HG03558 (cell line): ENCODE results near the gene TSPO.
"Not testable (repeated sequence)": the region's sequence is repeated elsewhere in the genome, so short reads cannot be mapped to it uniquely, and the experiment has no call there.

Experiments used
- ATAC-seq: cut with Tn5 transposase; IDR thresholded peaks from one replicate; pipeline ENCODE4 v1.9.1; 2021; ENCODE audit warnings: moderate number of reproducible peaks; ENCODE audit not compliant: unreplicated experiment; ENCODE audit errors: extremely low read depth

The TSPO gene

DNA sequence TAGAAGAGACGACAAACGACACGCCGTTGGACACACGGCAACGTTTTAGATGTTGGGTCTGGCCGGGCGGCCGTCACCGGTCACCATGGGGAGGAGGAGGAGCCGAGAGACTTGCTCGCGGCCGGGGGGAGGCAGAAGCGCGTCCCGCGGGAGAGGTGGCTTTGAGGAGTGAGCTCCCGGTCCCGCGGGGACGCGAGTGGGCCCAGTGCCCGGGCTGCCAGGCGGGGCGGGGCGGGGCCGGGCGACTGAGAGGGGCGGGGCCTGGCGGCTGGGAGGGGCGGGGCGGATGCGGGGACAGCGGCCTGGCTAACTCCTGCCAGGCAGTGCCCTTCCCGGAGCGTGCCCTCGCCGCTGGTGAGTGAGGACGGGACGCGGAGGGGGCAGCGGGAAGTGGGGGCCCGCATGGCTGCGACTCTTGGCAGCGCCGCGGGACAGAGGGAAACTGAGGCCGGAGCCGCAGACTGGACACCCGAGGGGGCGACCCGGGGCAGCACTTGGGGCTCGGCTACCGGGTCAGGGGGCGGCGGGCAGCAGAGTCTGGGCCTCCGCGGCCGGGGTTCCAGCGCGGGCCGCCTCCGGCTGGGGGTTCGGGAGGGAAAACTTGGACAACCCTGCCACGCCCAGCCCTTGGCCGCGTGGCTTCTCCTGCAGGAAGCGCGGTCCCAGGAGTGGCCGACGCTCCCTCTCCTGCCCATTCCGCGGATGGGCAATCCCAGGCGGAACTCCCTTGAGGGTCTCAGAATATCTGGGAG is at the start of gene TSPO:
TSS of gene TSPO (plus strand) at position 309 of the 752 bp plus-strand sequence. CDS start 7,680 bp downstream, outside the sequence.
- ATAC-seq, result no peak

DNA sequence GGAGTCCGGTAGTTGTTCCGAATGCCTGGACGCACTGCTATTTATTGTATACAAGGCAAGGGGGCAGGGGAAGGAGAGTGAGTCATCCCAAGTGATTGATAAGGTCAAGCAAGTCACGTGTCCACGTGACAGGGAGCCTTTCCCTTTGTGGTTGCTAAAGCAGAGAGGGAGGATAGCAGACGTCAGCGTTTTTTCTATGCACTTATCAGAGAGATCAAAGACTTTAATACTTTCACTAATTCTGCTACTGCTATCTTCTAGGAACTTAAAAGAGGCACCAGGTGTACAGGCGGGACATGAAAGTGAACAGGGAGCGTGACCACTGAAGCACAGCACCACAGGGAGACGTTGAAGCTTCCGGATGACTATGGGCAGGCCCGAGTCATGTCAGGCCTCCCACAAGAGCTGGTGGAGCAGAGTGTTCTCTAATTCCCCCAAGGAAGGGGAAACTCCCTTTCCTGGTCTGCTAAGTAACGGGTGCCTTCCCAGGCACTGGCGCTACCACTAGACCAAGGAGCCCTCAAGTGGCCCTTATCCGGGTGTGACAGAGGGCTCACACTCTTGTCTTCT is 47.2 kb upstream of the TSPO start:
- ATAC-seq, result not testable (repeated sequence)

DNA sequence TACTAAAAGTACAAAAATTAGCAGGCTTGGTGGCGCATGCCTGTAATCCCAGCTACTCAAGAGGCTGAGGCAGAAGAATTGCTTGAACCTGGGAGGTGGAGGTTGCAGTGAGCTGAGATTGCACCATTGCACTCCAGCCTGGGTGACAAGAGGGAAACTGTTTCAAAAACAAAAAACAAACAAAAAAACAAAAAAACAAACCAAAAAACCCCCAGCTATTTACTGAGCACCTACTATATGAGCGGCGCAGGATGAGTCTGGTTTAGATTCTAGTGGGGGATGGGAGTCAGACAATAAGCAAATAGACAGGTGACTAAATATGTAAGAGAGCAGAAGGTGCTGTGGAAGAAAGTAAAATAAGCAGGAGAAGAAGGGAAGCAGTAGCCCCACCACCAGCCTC is 46.4 kb upstream of the TSPO start:
- not testable (repeated sequence) for ATAC-seq

DNA sequence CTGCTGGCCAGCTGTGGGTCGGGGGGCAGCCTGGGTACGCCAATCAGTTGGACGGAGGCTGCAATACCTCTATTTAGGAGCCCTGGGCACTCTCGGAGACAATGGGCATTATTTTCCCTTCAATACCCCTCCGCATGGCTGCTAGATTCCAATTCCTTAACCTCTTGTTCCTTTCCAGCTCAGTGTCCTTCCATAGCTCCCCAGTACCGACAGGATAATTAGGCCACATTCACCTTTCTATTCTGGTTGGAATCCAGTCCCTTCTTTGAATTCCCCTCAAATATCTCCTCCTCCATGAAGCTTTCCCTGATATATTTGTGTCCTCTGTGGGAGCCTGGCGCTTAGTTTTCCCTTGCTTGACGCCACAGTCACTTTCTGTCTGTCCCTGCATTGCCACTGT is 45.1 kb upstream of the TSPO start:
- ATAC-seq, result no peak

DNA sequence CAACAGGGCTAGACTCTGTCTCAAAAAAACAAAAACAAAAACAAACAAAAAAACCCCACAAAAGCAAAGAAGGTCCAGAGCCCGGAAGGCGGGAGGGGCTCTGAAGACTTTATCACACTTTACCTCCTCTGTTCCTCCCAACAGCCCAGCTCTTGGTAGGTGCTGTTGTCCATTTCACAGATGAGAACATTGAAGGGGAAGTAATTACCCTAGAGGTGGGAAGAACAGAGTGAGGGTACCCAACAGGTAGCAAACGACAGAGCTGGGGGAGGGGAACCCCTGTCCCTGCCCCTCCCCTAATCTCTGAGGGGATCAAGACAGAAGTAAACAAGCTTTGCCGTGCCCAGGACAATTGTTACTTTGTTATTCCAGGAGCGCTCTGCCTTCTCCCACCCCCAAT is 41.8 kb upstream of the TSPO start:
- ATAC-seq, result no peak

DNA sequence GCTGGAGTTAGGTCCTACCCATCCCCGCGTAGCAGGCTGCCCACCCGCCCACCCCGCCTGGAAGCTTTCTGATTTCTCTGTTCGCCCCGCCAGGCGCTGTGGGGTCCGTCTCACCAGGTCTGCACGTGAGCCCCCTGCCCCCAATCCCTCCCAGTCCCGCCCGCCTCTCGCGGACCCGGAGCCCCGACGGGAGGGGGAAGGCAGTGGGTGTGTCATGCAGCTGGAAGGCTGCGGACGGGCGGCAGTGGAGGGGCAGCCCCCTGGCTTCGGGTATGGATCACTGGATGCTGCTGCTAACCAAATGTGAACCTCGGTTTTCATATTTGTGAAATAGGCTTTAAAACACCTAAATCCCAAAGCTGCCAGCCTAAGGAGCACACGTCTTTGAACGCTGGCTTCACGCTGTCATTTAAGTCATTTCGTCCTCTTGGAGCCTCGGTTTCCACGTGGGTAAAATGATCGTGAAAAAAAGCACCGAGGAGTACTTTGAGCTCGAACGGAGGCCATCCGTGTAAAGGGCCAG is 41.4 kb upstream of the TSPO start:
- no peak for ATAC-seq

DNA sequence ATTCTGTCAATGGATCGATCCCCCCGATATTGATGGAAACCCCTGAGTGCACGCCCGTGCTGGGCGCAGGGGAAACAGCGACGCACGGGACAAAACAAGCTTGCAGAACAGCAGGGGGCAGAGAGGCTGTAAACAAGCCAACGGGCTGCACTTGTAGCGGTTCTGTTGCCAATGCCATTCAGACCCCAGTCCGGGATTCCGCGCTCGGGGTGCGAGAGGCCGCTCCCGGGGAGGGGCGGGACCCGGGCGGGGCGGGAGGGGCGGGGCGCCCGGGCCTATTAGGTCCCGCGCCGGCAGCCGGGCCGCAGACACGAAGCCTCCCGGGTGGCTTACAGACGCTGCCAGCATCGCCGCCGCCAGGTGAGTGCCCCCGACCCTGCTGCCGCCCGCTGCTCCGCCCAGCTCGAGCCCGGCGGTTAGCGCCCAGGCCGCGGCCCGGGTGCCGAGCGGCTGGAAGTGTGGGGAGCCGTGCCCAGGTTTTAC is 40.9 kb upstream of the TSPO start, which contains the start of gene BIK:
TSS of gene BIK (plus strand) at position 307 of the 483 bp plus-strand sequence. CDS start 13,273 bp downstream, outside the sequence.
- no peak for ATAC-seq

DNA sequence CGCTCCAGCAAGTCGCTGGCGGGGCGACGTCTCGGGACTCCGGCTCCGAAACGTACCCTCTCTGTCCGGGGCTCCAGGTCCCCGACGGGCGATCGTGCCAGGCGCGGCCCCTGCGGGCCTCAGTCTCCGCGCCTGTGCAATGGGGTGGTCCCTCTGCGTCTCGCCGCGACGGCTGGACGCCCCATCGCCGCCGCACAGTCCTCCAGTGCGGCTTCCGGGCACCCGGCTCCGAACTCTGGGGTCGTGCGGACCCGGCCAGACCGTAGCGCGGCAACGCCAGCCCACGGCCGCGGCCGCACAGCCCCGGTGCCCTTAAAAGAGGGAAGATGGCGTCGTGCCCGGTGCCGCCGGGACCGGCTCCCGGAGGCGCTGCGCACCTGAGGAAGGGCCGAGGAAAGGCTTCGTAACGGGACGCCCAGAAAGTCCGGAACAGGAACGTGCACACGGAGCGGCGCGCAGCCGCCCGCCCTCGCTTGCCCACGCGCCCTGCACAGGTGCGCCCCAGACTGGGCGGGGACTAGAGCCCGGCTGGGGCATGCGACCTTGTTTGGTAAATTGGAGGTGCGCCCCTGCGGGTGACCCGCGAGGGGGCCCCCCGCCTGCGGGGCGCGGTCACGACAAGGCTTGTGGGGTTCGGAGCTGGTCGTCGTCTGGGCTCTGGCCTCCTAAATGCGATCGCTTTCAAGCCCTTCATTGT is 40.3 kb upstream of the TSPO start:
- no peak for ATAC-seq

DNA sequence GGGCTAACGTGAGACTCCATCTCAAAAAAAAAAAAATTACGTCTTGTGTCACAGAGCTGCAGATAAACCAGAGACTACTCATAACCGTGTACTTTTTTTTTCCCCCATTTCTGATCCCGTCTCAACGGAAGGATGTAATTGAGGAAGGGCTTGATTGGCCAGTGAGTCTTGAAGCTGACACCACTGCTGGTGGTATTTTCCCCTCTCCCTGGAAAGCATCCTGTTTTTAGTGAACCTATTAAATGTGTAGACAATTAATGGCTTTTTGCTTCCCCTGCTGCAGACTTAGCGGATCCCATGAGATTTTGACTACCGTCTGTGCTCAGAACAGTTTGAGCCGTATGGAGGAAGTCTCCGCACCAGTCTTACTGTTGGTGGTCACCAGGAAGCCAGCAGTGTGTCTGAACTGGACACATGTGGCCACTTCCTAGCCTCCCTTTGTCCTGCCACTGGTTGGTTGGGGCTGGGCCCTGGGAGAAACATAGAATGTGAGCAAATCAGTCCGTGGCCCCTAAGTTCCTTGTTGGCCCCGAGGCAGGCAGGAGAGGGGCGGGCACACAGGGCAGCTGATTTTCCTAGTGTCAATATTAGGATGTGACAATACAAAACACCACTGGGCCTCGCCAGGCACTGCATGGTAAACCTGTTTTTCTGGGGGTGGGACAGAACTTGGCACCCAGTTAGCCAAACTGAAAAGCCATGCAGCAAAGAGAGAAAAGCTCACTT is 37.7 kb upstream of the TSPO start:
- no peak for ATAC-seq

DNA sequence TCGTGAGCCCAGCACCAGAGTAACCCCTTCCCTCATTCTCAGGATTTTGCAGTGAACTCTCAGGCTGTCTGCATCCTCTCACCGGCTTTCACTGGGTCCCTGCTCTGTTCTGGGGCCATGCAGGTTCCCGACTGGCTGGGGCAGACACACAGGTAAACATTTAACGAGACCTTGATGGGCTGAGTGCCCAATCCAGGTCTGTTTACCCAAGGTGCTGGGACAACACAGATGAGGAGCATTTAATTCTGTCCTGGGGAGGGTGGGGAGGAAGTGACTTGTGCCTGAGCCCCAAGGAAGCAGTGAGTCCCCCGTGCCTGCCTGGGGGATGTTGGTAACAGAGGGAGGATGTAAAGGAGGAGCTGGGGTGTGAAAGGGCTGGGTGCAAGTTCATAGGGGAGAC is 36.4 kb upstream of the TSPO start:
- no peak for ATAC-seq

DNA sequence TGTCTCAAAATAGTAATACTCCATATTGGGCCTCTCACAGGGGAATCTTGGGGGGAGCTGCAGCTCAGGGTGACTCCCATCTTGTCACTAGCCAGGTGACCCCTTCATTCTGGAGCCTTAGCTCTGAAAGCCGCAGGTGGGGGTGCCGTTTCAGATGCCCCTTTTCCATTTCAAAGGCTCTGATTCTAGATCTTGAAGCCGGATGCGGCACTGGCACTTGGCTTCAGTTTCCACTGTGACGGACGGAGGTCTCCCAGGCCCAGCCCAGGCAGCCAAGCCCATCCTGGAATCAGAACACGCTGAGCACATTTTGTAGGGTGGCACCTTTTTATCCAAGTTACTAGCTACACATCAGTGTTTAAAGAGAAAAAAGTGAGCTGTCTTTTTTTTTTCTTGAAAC is 34.4 kb upstream of the TSPO start:
- ATAC-seq, result no peak

DNA sequence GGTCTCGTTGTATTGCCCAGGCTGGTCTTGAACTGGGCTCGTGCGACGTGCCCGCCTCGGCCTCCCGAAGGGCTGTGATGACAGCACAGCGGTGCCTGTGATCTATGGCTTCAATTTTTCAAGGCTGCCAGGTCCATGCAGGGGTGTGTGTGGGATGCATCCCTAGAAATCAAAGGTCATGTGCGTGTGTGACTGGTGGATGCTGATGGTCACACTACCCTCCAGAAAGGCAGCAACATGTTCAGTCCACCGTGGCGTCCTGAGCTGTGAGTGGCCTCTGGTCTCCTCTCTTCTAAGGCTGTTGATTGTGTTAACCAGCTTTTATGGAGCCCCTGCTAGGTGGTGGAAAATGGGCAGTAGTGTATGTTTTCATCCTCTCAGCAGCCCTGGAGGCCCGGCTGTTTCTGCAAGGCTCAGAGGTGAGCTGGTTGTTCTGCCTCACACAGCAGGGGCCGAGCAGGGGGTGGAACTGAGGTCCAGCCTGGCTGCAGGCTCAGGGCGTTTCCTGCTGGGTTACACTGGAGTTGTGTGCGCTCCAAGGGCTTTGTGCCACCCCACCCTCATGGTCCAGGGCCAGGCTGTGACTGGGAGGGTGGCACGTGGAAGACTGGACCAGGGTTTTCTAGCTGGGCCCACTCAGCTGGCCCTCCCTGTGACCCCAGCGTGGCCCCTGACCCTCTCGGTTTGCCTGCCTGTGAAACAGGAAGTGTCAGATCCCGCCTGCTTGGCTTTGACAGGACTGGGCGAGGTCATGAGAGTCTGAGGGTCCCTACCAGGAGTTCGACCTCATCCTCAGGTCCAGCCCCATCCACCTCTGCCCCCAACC is 33.1 kb upstream of the TSPO start:
- ATAC-seq, result no peak

DNA sequence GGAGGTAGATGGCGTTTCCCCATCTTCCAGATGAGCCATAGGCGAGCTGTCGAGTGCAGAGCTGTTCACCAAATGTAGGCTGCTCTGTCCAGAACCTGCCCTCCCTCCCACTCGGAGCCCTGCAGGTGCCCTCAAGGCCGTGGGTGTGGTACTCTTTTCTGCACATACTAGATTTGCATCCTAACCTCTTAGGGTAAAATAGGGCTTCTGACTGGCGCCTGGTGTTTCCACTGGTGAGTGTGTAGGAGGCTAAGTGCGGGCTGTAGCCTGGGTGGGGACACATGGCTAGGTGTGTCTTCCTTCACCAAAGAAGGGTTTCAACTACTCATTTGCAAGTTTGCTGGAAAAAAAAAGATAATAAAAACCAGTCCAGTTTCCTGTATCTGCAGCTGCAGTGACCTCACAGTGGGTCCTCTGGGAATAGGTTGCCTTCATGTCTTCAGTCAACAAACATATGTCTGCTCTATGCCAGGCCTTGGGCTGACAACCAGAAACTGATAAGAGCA is 32.4 kb upstream of the TSPO start:
- ATAC-seq, result no peak

DNA sequence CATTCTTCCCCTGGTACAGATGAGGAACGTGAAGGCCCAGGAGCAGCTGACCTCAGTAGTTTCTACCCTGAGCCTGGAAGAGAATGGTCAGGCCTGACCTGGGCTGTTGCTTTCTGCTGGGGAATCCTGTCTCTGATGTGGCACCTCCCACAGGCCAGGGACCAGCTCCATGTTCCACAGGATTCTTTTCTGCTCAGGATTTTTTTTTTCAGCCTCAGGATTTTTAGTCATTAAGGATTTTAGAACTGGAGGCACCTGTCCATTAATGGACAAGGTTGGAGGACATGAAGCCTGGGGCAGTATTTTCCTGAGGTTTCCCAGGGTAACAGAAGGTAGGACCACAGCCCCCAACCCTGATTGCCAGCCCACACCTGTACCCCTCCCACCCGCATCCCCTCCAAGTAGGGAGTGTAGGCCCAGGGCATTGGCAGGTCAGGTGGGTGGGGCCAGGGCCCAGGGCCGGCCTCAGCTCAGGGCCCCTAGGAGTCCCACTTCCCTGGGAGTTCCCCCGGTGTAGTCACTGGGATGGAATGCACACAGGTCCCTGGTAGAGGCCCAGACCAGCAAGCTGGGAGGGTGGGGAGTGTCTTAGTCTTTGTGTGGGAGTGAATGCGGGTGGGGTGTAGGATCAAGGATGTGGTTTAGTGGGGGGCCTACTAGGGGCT is 24.7 kb upstream of the TSPO start:
- ATAC-seq, result no peak

DNA sequence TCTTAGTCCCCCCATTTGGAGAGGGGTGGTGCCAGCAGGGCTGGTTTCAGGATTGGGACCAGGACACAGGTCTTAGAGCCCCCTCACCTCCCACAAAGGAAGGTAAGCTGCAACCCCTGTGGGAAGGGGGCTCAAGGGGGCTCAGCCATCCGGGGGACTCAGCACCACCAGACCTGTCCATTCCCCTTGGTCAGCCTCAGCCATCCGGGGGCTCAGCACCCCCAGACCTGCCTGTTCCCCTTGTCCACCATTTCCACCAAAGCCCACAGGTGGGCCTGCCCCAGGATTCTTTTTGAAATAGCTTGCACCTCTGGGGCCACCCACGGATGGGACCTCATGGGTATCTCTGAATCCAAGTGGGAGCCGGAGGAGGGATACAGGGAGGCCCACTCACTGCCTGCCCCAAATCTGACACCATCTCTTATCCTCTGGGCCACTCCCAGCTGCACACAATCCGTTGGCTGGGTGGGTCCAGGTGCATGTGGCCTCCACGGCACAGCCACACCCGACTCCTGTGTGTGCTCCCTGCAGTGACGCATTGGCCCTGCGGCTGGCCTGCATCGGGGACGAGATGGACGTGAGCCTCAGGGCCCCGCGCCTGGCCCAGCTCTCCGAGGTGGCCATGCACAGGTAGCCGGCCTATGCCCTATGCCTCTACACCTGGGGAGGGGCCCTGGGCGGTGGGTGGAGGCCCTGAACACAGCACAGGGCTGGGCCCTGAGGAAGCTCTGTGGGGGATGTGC is 24.0 kb upstream of the TSPO start:
- no peak for ATAC-seq

DNA sequence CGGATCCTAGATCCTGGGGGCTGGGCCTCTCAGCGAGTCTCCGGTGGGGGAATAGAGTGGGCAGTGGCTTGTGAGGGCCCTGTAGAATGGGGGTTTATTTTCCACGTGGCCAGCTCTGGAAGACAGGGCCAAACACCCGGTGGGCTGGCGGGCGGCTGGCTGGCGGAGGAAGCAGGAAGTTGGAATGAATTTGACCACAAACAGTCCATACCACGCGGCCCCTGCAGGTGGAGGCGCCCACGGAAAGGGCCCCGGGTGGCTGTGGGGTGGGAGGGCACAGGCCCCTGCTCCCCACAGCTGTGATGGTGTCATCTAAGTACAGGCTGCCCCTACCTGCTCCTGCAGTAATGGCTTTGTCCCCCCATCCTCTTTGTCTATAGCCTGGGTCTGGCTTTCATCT is 23.2 kb upstream of the TSPO start:
- ATAC-seq, result no peak

DNA sequence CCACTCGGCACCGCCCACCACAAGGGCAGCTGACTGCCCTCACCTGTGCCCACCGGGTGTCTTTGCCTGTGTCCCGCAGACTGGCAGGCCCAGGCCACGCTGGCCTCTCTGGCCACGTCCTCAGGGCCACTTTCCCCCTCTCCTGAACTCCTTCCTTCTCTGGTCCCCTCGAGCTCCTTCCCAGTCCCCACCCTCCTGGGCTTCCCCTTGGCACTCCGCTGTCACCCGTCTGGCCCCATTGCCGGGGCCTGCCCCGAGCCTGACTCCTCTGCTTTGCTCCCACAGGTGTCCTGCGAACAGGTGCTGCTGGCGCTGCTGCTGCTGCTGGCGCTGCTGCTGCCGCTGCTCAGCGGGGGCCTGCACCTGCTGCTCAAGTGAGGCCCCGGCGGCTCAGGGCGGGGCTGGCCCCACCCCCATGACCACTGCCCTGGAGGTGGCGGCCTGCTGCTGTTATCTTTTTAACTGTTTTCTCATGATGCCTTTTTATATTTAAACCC is 22.4 kb upstream of the TSPO start:
- no peak for ATAC-seq
